ENCODE data around the gene TRIM63. TPM values are rescaled to one million over a fixed set of nuclear protein-coding genes. Genes with fewer than 3 reads are reported as not detected.
A peak's percentile ranks its signal among the peaks of the same experiment; 100 is the strongest.

TRIM63 gene
- total and polyA plus RNA-seq, 2 of the 13 experiments (the other 11 are each of a cell fraction or from before 2014, with no cell fraction given) = not detected

GRCh38 chr1:26079960-26080814 is 12.8 kb upstream of the TRIM63 start (continued):
- TF ChIP-seq ZNF564 (CRISPR knock-in tag; IDR thresholded peaks at IDR 0.05) = no peak
- TF ChIP-seq KDM4B (CRISPR knock-in tag; IDR thresholded peaks at IDR 0.05) = no peak
- TF ChIP-seq SMAD3 (CRISPR knock-in tag; IDR thresholded peaks at IDR 0.05) = no peak
- no peak for TF ChIP-seq ZNF414 (CRISPR knock-in tag; IDR thresholded peaks at IDR 0.05)
- TF ChIP-seq MTA3 (CRISPR knock-in tag; IDR thresholded peaks at IDR 0.05) = no peak
- no peak for TF ChIP-seq ZNF383 (CRISPR knock-in tag; IDR thresholded peaks at IDR 0.05; ENCODE audit: borderline replicate concordance)
- no peak for TF ChIP-seq PRDM4 (CRISPR knock-in tag; IDR thresholded peaks at IDR 0.05; ENCODE audit: borderline replicate concordance)
- TF ChIP-seq BRCA1 (CRISPR knock-in tag; IDR thresholded peaks at IDR 0.05) = no peak
- TF ChIP-seq TARDBP (CRISPR knock-in tag; IDR thresholded peaks at IDR 0.05) = no peak
- no peak for TF ChIP-seq TBX3 (IDR thresholded peaks at IDR 0.05; ENCODE audit: borderline replicate concordance)
- TF ChIP-seq ZNF770 (CRISPR knock-in tag; IDR thresholded peaks at IDR 0.05) = peak; percentile 93
- TF ChIP-seq, protein P1, sequence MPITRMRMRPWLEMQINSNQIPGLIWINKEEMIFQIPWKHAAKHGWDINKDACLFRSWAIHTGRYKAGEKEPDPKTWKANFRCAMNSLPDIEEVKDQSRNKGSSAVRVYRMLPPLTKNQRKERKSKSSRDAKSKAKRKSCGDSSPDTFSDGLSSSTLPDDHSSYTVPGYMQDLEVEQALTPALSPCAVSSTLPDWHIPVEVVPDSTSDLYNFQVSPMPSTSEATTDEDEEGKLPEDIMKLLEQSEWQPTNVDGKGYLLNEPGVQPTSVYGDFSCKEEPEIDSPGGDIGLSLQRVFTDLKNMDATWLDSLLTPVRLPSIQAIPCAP (CRISPR knock-in tag; IDR thresholded peaks at IDR 0.05; ENCODE audit: low read depth) = no peak
- TF ChIP-seq BORCS8-MEF2B (CRISPR knock-in tag; IDR thresholded peaks at IDR 0.05) = no peak
- TF ChIP-seq ZNF343 (CRISPR knock-in tag; IDR thresholded peaks at IDR 0.05) = no peak
- TF ChIP-seq, protein P2, sequence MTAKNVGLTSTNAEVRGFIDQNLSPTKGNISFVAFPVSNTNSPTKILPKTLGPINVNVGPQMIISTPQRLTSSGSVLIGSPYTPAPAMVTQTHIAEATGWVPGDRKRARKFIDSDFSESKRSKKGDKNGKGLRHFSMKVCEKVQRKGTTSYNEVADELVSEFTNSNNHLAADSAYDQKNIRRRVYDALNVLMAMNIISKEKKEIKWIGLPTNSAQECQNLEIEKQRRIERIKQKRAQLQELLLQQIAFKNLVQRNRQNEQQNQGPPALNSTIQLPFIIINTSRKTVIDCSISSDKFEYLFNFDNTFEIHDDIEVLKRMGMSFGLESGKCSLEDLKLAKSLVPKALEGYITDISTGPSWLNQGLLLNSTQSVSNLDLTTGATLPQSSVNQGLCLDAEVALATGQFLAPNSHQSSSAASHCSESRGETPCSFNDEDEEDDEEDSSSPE (CRISPR knock-in tag; IDR thresholded peaks at IDR 0.05) = no peak
- no peak for TF ChIP-seq ZMYM3 (CRISPR knock-in tag; IDR thresholded peaks at IDR 0.05)
- no peak for TF ChIP-seq PHF20 (CRISPR knock-in tag; IDR thresholded peaks at IDR 0.05)
- TF ChIP-seq CEBPG (CRISPR knock-in tag; IDR thresholded peaks at IDR 0.05) = peak; percentile 55; the same call in 1 of the 2 replicates
- no peak for TF ChIP-seq ATF2 (CRISPR knock-in tag; IDR thresholded peaks at IDR 0.05)
